ENCODE measurements around the gene CTSW.

CTSW gene

GRCh38 chr11:65915101-65915820 is 35.6 kb downstream of the CTSW start:
- Histone ChIP-seq H3K4me2 (ENCODE audit: low read length) (no peak overlapping the region), H3K27ac (ENCODE audit: low read depth, low read length, poor library complexity, severe bottlenecking) (no peak overlapping the region), H3K79me2 (ENCODE audit: insufficient read depth, low read length) (no peaks in the 10 kb centered on the region), H3F3A (ENCODE audit: insufficient read depth, low read length) (no peaks in the 10 kb centered on the region), H3K9me3 (ENCODE audit: low read length) (no peaks in the 10 kb centered on the region), H3K36me3 (ENCODE audit: insufficient read depth, low read length) (no peaks in the 10 kb centered on the region), H3K9me2 (ENCODE audit: low read depth, low read length) (no peaks in the 10 kb centered on the region), H3K4me1 (ENCODE audit: insufficient read depth, low read length, severe bottlenecking) (peaks cover 18% of the 10 kb centered on the region), H4K20me1 (ENCODE audit: insufficient read depth, low read length) (no peaks in the 10 kb centered on the region), H2AFZ (ENCODE audit: low read length) (no peak overlapping the region), H3K9ac (ENCODE audit: low read length) (no peak overlapping the region), H3K4me3 (ENCODE audit: low read depth, low read length, poor library complexity, severe bottlenecking) (no peak overlapping the region), H3K27me3 (ENCODE audit: insufficient read depth, low read length) (peaks cover 5% of the 10 kb centered on the region; the same call in 1 of the 2 replicates)
- TF ChIP-seq EZH2 (IDR thresholded peaks at IDR 0.05; ENCODE audit: borderline replicate concordance, low read length), result no peak

- Histone ChIP-seq H3K9ac (ENCODE audit: low read length) (no peak overlapping the region), H3K36me3 (ENCODE audit: insufficient read depth, low read length) (no peaks in the 10 kb centered on the region), H3K27ac (ENCODE audit: low read depth, low read length, poor library complexity, severe bottlenecking) (no peak overlapping the region), H3K4me3 (ENCODE audit: low read depth, low read length, poor library complexity, severe bottlenecking) (no peak overlapping the region), H2AFZ (ENCODE audit: low read length) (no peak overlapping the region), H4K20me1 (ENCODE audit: insufficient read depth, low read length) (no peaks in the 10 kb centered on the region), H3K79me2 (ENCODE audit: insufficient read depth, low read length) (no peaks in the 10 kb centered on the region), H3K4me1 (ENCODE audit: insufficient read depth, low read length, severe bottlenecking) (peaks cover 24% of the 10 kb centered on the region), H3K27me3 (ENCODE audit: insufficient read depth, low read length) (no peaks in the 10 kb centered on the region), H3K4me2 (ENCODE audit: low read length) (no peak overlapping the region), H3F3A (ENCODE audit: insufficient read depth, low read length) (no peaks in the 10 kb centered on the region), H3K9me2 (ENCODE audit: low read depth, low read length) (no peaks in the 10 kb centered on the region), H3K9me3 (ENCODE audit: low read length) (no peaks in the 10 kb centered on the region)
- TF ChIP-seq EZH2 (IDR thresholded peaks at IDR 0.05; ENCODE audit: borderline replicate concordance, low read length) (no peak), CTCF (IDR thresholded peaks at IDR 0.05; ENCODE audit: low read length) (no peak)
Observed at GRCh38 chr11:65915821-65916251, 36.2 kb downstream of the CTSW start.

- H3K9me3 ChIP-seq (ENCODE audit: low read length), result no peaks in the 10 kb centered on the region
- H3K36me3 ChIP-seq (ENCODE audit: insufficient read depth, low read length), result no peaks in the 10 kb centered on the region
- no peaks in the 10 kb centered on the region for H3F3A ChIP-seq (ENCODE audit: insufficient read depth, low read length)
- H2AFZ ChIP-seq (ENCODE audit: low read length), result no peak overlapping the region
- no peaks in the 10 kb centered on the region for H3K9me2 ChIP-seq (ENCODE audit: low read depth, low read length)
- H3K9ac ChIP-seq (ENCODE audit: low read length), result no peak overlapping the region
- H3K4me3 ChIP-seq (ENCODE audit: low read depth, low read length, poor library complexity, severe bottlenecking), result no peak overlapping the region
- H4K20me1 ChIP-seq (ENCODE audit: insufficient read depth, low read length), result no peaks in the 10 kb centered on the region
- H3K27me3 ChIP-seq (ENCODE audit: insufficient read depth, low read length), result no peaks in the 10 kb centered on the region
- H3K4me2 ChIP-seq (ENCODE audit: low read length), result no peak overlapping the region
- H3K79me2 ChIP-seq (ENCODE audit: insufficient read depth, low read length), result no peaks in the 10 kb centered on the region
- H3K4me1 ChIP-seq (ENCODE audit: insufficient read depth, low read length, severe bottlenecking), result peaks cover 24% of the 10 kb centered on the region
- no peak for TF ChIP-seq EZH2 (IDR thresholded peaks at IDR 0.05; ENCODE audit: borderline replicate concordance, low read length)
- TF ChIP-seq CTCF (IDR thresholded peaks at IDR 0.05; ENCODE audit: low read length), result no peak
- no peak overlapping the region for H3K27ac ChIP-seq (ENCODE audit: low read depth, low read length, poor library complexity, severe bottlenecking)
Observed at GRCh38 chr11:65916391-65916790, 36.8 kb downstream of the CTSW start.

- TF ChIP-seq EZH2 (IDR thresholded peaks at IDR 0.05; ENCODE audit: borderline replicate concordance, low read length) (no peak), CTCF (IDR thresholded peaks at IDR 0.05; ENCODE audit: low read length) (no peak)
- H3K4me1 ChIP-seq (ENCODE audit: insufficient read depth, low read length, severe bottlenecking), result peaks cover 24% of the 10 kb centered on the region
- H3K4me2 ChIP-seq (ENCODE audit: low read length), result no peak overlapping the region
- no peaks in the 10 kb centered on the region for H4K20me1 ChIP-seq (ENCODE audit: insufficient read depth, low read length)
- no peaks in the 10 kb centered on the region for H3K27me3 ChIP-seq (ENCODE audit: insufficient read depth, low read length)
- H3K4me3 ChIP-seq (ENCODE audit: low read depth, low read length, poor library complexity, severe bottlenecking), result no peak overlapping the region
- no peaks in the 10 kb centered on the region for H3K36me3 ChIP-seq (ENCODE audit: insufficient read depth, low read length)
- no peaks in the 10 kb centered on the region for H3K79me2 ChIP-seq (ENCODE audit: insufficient read depth, low read length)
- no peaks in the 10 kb centered on the region for H3K9me2 ChIP-seq (ENCODE audit: low read depth, low read length)
- H3K9ac ChIP-seq (ENCODE audit: low read length), result no peak overlapping the region
- no peak overlapping the region for H2AFZ ChIP-seq (ENCODE audit: low read length)
- no peaks in the 10 kb centered on the region for H3K9me3 ChIP-seq (ENCODE audit: low read length)
- H3F3A ChIP-seq (ENCODE audit: insufficient read depth, low read length), result no peaks in the 10 kb centered on the region
- H3K27ac ChIP-seq (ENCODE audit: low read depth, low read length, poor library complexity, severe bottlenecking), result no peak overlapping the region
Observed at GRCh38 chr11:65917077-65917433, 37.4 kb downstream of the CTSW start.

All from OCI-LY1 (cell line).